Heart left ventricle (tissue), 16 donors: ENCODE results near the gene DDB1. TPM values are rescaled to one million over a fixed set of nuclear protein-coding genes. Genes with fewer than 3 reads are reported as not detected.
A peak's percentile ranks its signal among the peaks of the same experiment; 100 is the strongest.

Experiments
- ATAC-seq, 4 donors: fragments of 200-7000 bp; cut with Tn5 transposase; one replicate each; pipeline ENCODE4 v1.9.1; 2020 to 2022; ENCODE audit warnings: moderate library complexity in 4 of 4, mild to moderate bottlenecking in 3 of 4, moderate number of reproducible peaks in 1 of 4
- DNase-seq, 5 donors: peaks; one replicate each; pipeline ENCODE4 v3.0.0-alpha.2; 2020
- H3K27ac ChIP-seq, 12 donors: fragments of 200-600 bp; sonication (generic) in 4 of 12; one replicate each; pipeline versions ENCODE4 v1.5.0 to v1.8.0; 2016 to 2022; ENCODE audit warnings: mild to moderate bottlenecking in 2 of 12
- H3K27me3 ChIP-seq, 9 donors: fragments of 200-600 bp; sonication (generic) in 2 of 9; one replicate each; pipeline versions ENCODE4 v1.5.1 to v1.8.0; 2016 to 2022; ENCODE audit warnings: mild to moderate bottlenecking in 3 of 9
- H3K36me3 ChIP-seq, 9 donors: fragments of 200-600 bp; sonication (generic) in 2 of 9; one replicate each; pipeline versions ENCODE4 v1.5.0 to v1.8.0; 2018 to 2022; ENCODE audit warnings: mild to moderate bottlenecking in 2 of 9
- H3K4me1 ChIP-seq, 12 donors: fragments of 200-600 bp; sonication (generic) in 4 of 12; one replicate each; pipeline versions ENCODE4 v1.5.0 to v1.8.0; 2016 to 2022; ENCODE audit warnings: mild to moderate bottlenecking in 3 of 12
- H3K4me3 ChIP-seq, 12 donors: fragments of 200-600 bp; sonication (generic) in 4 of 12; one replicate each; pipeline versions ENCODE4 v1.5.0 to v1.8.0; 2017 to 2022; ENCODE audit warnings: mild to moderate bottlenecking in 9 of 12, moderate library complexity in 4 of 12
- H3K9me3 ChIP-seq, 12 donors: fragments of 200-600 bp; sonication (generic) in 4 of 12; one replicate each; pipeline versions ENCODE4 v1.5.0 to v1.8.0; 2016 to 2022; ENCODE audit warnings: mild to moderate bottlenecking in 1 of 12
- POLR2A ChIP-seq, 2 donors: fragments of 450-650 bp; IDR thresholded peaks; one replicate each; pipeline ENCODE4 v1.6.1; 2017; ENCODE audit warnings: antibody characterized with exemption in 2 of 2, mild to moderate bottlenecking in 2 of 2, moderate library complexity in 2 of 2
- WGBS, 4 donors: extraction: QIAGEN DNeasy Blood & Tissue Kit in 2 of 4; methylation state at CpG; one replicate each; pipeline versions ENCODE4 v1.1.5 to v1.1.7; 2013 to 2018; 5-methylcytosine and 5-hydroxymethylcytosine counted together
- intact Hi-C, 10 donors: fragments of 100-400 bp; cut with DNase I; formaldehyde crosslinking; loops; one replicate each; pipeline versions ENCODE4 v1.11.1 to v1.14.2; 2022
- polyA plus RNA-seq, 2 donors: library from polyadenylated mRNA; stranded (reverse); fragments of 200-250 nt; gene quantifications; one replicate each; pipeline ENCODE4 v1.2.3, GENCODE V29; 2013
- total RNA-seq, 9 donors: library from RNA; depleted of rRNA in 2 of 9; stranded (reverse); fragments of >200 nt in 2 of 9; fragmentation: NEBNext Ultra II Directional in 3 of 9; extraction: Animal tissue kit (Norgen Biotek cat#: 25700) in 3 of 9; gene quantifications; one replicate each; pipeline versions ENCODE4 v1.1.0 to v1.2.4, GENCODE V29; 2016 to 2023
- TF ChIP-seq, protein P1 (sequence below), 12 donors: fragments of 200-600 bp; sonication (generic) in 4 of 12; IDR thresholded peaks; one replicate each; pipeline versions ENCODE4 v1.5.0 to v1.8.0; 2018 to 2022; ENCODE audit warnings: antibody characterized with exemption in 12 of 12, mild to moderate bottlenecking in 5 of 12
- donor health status: ischemic (EF 13 %, LVEDD 7.1; RV severe dilation, severe dysfunction).
- donor health status: healthy with polysubstance abuse.
- donor health status: DM: no; HTN: yes; CAD: no.
- donor health status: DM: no; HTN: no; CAD: no.
- donor health status: ischemic (EF 25% LVEDD 6.9; RV normal size, moderate dysfunction).
- donor health status: ischemic (EF 25% LVEDD 5.7; RV mildly dilated, moderate dysfunction).
- donor health status: healthy.
- donor health status: DM: yes; HTN: yes; CAD: no.
- donor health status: ischemic (EF 35%, LVEDD 5.7; RV mildly dilated, moderate dysfunction).
- donor health status: nonischemic (EF 11% LVEDD 7.7; RV severe dilation, severe dysfunction).
- donor health status: DM: yes; HTN: yes; CAD: no.
- donor health status: PGD.
- donor health status: ischemic (EF 29% LVEDD 5.4; RV normal size, mild dysfunction).
- donor health status: nonischemic (EF 23%, LVEDD 6.1; RV moderate dilation, normal function).

The DDB1 gene
- total and polyA plus RNA-seq, 11 donors: 78.8 to 158 (median 130) TPM

DNA sequence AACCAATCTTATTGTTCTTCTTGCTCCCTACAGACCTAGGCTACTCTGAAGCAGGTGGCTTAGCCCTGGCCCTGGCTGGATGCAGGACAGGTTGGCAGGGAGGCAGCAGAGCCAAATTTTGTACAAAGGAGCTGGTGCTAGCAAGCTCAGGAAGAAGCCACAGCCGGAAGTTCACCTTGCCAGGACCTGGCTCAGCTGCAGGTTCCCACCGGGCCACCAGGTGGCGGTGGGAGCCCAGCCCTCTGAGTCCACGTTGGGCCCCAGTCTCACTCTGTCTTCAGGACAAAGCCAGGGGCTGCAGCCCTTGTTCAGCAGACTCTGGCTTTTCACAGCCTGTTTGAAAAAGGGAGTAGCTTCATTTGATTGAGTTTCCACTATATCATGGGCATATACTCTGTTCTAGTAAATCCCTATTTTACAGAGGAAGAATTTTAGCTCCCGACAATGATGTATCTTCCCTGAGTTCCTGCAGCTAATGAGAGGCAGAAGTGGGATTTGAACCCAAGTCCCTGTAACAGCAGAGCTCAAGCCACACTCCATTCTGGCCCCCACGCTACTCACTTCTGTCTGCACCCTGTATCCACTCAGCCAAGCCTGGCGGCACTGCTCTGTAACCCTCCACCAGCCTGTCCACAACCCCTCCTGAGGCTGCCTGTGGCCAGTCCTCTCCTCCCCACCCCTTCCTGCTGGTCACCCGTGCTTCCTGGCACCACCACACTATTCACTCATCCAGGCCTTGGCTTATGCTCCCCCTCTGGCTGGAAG, 3.4 kb upstream of the DDB1 start:
- intact Hi-C loops: loop anchor here in 9 of 10 donors (1.0 to 10.0 kb wide), 3 partner anchors 48 to 298 kb away; no protein-coding TSS in a partner anchor
- no peak for TF ChIP-seq POLR2A (IDR thresholded peaks at IDR 0.05)
- TF ChIP-seq, protein P1, sequence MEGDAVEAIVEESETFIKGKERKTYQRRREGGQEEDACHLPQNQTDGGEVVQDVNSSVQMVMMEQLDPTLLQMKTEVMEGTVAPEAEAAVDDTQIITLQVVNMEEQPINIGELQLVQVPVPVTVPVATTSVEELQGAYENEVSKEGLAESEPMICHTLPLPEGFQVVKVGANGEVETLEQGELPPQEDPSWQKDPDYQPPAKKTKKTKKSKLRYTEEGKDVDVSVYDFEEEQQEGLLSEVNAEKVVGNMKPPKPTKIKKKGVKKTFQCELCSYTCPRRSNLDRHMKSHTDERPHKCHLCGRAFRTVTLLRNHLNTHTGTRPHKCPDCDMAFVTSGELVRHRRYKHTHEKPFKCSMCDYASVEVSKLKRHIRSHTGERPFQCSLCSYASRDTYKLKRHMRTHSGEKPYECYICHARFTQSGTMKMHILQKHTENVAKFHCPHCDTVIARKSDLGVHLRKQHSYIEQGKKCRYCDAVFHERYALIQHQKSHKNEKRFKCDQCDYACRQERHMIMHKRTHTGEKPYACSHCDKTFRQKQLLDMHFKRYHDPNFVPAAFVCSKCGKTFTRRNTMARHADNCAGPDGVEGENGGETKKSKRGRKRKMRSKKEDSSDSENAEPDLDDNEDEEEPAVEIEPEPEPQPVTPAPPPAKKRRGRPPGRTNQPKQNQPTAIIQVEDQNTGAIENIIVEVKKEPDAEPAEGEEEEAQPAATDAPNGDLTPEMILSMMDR (IDR thresholded peaks at IDR 0.05): peak; percentile 88 to 98 (median 95)
- H3K36me3 ChIP-seq: peaks cover 0 to 7% (median 0%) of the 10 kb centered on the region in 9 donors
- H3K27ac ChIP-seq: peak overlapping the region in 7 of 12 donors; percentile 21 to 73 (median 51)
- H3K4me3 ChIP-seq: no peak overlapping the region
- DNase-seq: peak; percentile 64 to 88 (median 81)
- H3K4me1 ChIP-seq: peaks cover 0 to 32% (median 22%) of the 10 kb centered on the region in 12 donors
- ATAC-seq: peak; percentile 52 to 68 (median 53)
- no peaks in the 10 kb centered on the region for H3K27me3 ChIP-seq
- WGBS, 4 donors: 31 to 58% (median 32%) methylated on average over 4 to 8 of the region's 8 CpGs
- H3K9me3 ChIP-seq: no peaks in the 10 kb centered on the region

DNA sequence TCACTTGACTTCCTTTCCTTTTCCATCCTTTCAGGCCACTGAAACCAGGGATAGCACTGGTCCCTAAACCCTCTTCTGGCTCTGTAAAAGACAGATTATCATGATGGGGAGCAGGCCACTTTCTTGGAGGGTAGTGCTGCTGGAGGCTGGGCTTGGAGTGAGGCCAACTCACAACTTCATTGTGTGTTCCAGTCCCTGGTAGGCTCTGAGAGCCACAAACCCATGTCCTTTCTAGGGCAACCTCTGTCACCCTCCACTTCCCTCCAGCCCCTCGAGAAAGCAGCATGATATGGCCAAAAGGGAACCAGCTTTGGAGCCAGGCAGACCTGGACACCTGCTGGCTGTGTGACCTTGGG, 2.4 kb upstream of the DDB1 start:
- H3K27me3 ChIP-seq: no peaks in the 10 kb centered on the region
- H3K9me3 ChIP-seq: no peaks in the 10 kb centered on the region
- H3K4me1 ChIP-seq: peaks cover 0 to 41% (median 31%) of the 10 kb centered on the region in 12 donors
- peak overlapping the region in 3 of 12 donors; percentile 7 to 23 (median 18) for H3K27ac ChIP-seq
- no peak for ATAC-seq
- 80 to 85% (median 82%) methylated on average over 1 of the region's 1 CpG for WGBS, 4 donors
- TF ChIP-seq POLR2A (IDR thresholded peaks at IDR 0.05): no peak
- no peak overlapping the region for H3K4me3 ChIP-seq
- intact Hi-C loops: loop anchor here in 2 of 10 donors (2.0 to 10.0 kb wide), 2 partner anchors 49 to 299 kb away; no protein-coding TSS in a partner anchor
- H3K36me3 ChIP-seq: peaks cover 0 to 11% (median 0%) of the 10 kb centered on the region in 9 donors
- DNase-seq: no peak

DNA sequence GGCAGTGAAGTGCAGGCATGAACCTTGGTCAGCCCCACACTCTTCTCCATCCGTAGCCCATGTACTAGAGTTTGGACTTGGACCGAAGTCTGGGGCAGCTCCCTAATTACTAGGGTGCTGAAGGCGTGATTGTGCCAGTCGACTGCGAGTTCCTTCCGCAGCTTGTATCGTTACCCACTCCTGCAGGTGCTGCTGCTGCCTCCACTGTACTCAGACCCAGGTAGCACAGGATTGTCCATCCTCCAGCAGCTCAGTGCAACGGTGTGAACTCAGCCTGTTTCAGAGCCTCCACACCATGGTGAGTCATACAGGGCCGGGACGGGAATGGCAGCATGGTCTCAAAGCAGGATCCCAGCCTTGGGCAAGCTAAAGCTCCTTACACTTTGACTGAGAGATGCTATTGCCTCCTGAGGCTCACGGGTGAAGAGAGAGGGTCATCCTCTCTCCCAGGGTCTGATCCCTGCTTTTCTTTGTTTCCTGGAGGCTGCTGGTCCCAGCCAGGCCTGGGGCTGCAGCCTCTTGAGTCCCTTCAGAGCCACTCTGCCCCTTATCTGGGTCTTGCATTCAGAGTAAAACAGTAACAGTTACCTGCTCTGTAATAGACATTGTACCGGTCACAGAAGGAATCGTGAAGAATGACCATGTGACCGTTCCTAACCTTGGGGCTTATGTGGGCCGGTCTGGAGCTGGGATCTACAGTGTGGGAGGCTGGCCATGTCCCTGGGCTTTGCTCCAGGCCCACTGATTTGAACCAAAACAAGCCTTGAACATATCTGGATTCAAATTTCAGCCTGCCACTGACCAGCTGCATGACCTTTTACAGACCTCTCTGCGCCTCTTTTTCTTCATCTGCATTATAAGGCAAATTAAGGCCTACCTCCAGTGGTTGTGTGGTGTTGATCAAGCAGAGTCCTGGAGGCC, 1.8 kb upstream of the DDB1 start:
- Histone ChIP-seq H3K27ac (peak overlapping the region in 1 of 12 donors; percentile 7), H3K36me3 (peaks cover 0 to 17% (median 3%) of the 10 kb centered on the region in 9 donors), H3K9me3 (no peaks in the 10 kb centered on the region), H3K4me1 (peaks cover 0 to 47% (median 33%) of the 10 kb centered on the region in 12 donors), H3K4me3 (no peak overlapping the region), H3K27me3 (no peaks in the 10 kb centered on the region)
- 84 to 91% (median 87%) methylated on average over 16 of the region's 16 CpGs for WGBS, 4 donors
- intact Hi-C loops: loop anchor here in 2 of 10 donors (2.0 to 10.0 kb wide), 2 partner anchors 50 to 300 kb away; no protein-coding TSS in a partner anchor
- DNase-seq (no peak), ATAC-seq (no peak)
- TF ChIP-seq, protein P1 (IDR thresholded peaks at IDR 0.05): no peak
- TF ChIP-seq POLR2A (IDR thresholded peaks at IDR 0.05): no peak

DNA sequence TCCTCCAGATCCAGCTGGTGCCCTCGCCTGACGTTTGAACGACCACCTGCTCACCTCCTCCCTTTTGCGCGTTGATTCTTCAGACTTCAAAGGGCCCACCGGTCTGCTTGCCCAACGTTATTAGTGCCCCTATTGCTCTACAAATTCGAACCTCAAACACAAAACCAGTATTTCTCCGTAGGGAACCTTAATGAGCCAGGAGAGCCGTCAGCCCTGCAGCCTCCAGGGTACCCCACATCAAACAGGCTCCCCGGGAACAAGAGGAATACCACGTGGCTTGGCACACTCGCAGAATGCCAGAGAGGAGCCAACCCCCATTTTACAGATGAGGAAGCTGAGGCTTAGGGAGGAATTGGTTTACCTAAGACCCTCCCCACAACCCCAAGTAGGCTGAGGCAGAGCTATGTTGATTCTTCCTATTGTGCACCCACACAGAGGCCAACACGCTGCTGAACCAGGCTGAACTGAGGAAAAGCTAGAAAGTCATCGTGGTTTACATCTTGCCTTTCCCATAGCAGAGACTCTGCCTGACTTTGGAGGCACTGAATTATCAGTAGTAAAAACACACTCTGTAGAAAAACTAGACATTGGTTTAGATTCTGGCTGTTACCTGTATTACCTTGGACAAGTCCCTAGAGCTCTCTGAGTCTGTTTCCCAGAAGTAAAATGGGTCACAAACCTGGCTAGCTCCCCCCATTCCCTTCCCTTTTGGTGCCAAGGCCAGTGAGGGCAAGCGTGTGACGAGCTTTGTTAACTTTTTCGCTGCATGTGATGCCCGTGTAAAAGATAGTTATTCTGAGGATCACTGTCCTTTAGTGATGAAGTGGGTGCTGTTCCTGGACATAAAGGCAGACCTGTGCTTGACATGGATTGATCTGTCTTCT, 887 bp upstream of the DDB1 start:
- intact Hi-C loops: loop anchor here in 5 of 10 donors (1.0 to 10.0 kb wide), 4 partner anchors 28 to 301 kb away; partner anchors contain the start of genes CYB561A3 (in 2 of the 5) and TMEM138 (in 1 of the 5)
- H3K4me1 ChIP-seq: peaks cover 0 to 51% (median 37%) of the 10 kb centered on the region in 12 donors

More for the DNA sequence above, 887 bp upstream of the DDB1 start:
- no peaks in the 10 kb centered on the region for H3K9me3 ChIP-seq
- no peak for DNase-seq
- TF ChIP-seq POLR2A (IDR thresholded peaks at IDR 0.05): no peak
- TF ChIP-seq, protein P1 (IDR thresholded peaks at IDR 0.05): no peak
- no peak for ATAC-seq
- peak overlapping the region; percentile 81 to 96 (median 94) for H3K27ac ChIP-seq
- H3K27me3 ChIP-seq: no peaks in the 10 kb centered on the region
- H3K36me3 ChIP-seq: peaks cover 0 to 24% (median 12%) of the 10 kb centered on the region in 9 donors
- WGBS, 4 donors: 31 to 33% (median 33%) methylated on average over 19 of the region's 19 CpGs
- peak overlapping the region; percentile 77 to 100 (median 94) for H3K4me3 ChIP-seq
